Measurements from ENCODE around the gene KITLG. TPM values are rescaled to one million over a fixed set of nuclear protein-coding genes. Genes with fewer than 3 reads are reported as not detected.

Gene KITLG
- total RNA-seq, 4 donors from 2014 or later, result 10.5 to 44.6 (median 29.1) TPM

DNA sequence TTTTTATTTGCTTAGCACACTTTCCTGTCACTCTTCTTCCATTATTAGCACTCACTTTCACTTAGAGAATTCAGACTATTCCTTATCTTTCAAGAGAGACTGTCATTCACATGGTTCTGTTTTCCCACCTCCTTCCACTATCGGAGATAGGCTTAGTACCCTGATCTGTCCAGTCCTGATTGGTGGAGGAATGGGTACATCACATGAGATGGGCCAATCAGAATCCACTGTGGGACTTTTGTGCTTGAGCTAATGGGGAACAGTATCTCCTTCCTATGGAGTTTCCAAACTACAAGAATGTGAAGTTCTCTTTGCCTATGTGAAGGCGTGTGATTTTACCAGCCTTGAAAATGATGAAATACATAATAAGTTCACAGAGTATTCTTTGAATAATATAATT, 4.8 kb upstream of the KITLG start:
- no peak overlapping the region for H3K4me3 ChIP-seq
- intact Hi-C loops (cut with DNase I; ENCODE audit: low total_unique reads) (no loop called here), in situ Hi-C loops (cut with MboI; ENCODE audit: low pct_ligation_motif_present in 1 of 4, low pct_unique_long_range_greater_than_20kb in 1 of 4, low sequenced_read_pairs in 3 of 4) (loop anchor here (25.0 kb wide), 1 partner anchor 402 kb away; no protein-coding TSS in a partner anchor)
- peaks cover 10 to 14% of the 10 kb centered on the region in 2 donors for H3K9me3 ChIP-seq
- H3K36me3 ChIP-seq, result no peaks in the 10 kb centered on the region
- TF ChIP-seq EP300 (IDR thresholded peaks at IDR 0.05; ENCODE audit: low read depth) (no peak), POLR2A (IDR thresholded peaks at IDR 0.05) (no peak), POLR2AphosphoS5 (IDR thresholded peaks at IDR 0.05) (no peak)
- TF ChIP-seq, protein P1, sequence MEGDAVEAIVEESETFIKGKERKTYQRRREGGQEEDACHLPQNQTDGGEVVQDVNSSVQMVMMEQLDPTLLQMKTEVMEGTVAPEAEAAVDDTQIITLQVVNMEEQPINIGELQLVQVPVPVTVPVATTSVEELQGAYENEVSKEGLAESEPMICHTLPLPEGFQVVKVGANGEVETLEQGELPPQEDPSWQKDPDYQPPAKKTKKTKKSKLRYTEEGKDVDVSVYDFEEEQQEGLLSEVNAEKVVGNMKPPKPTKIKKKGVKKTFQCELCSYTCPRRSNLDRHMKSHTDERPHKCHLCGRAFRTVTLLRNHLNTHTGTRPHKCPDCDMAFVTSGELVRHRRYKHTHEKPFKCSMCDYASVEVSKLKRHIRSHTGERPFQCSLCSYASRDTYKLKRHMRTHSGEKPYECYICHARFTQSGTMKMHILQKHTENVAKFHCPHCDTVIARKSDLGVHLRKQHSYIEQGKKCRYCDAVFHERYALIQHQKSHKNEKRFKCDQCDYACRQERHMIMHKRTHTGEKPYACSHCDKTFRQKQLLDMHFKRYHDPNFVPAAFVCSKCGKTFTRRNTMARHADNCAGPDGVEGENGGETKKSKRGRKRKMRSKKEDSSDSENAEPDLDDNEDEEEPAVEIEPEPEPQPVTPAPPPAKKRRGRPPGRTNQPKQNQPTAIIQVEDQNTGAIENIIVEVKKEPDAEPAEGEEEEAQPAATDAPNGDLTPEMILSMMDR (IDR thresholded peaks at IDR 0.05), result no peak
- 92 to 100% methylated on average over 1 to 2 of the region's 2 CpGs for WGBS, 2 donors (ENCODE audit: low coverage in 1 of 2)
- no peaks in the 10 kb centered on the region for H3K27me3 ChIP-seq
- DNase-seq, result no peak
- H3K4me1 ChIP-seq, result peaks cover 0 to 6% (median 2%) of the 10 kb centered on the region in 4 donors
- H3K27ac ChIP-seq, result no peak overlapping the region

DNA sequence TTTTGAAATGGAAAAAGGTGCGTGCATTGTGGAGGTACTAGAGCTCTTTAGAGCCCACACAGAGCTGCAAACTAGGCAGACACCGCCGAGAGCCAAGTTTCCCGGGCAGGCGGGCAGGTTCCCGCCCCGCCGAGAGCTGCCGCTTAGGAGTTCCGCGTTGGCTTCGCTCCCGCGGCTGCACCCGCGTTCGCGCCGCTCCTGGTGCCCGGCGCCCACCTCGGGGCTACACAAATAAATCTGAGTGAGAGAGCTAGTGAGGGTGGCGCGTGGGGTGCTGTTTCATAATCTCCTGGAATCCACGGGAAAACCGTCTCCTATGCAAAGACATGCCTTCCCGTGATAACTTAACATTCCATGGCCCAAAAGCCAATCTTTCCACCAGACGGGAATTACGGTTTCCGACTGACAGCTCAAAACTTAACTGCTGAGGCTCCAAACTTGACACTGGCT, 645 bp downstream of the KITLG start:
- no peak for TF ChIP-seq POLR2A (IDR thresholded peaks at IDR 0.05)
- TF ChIP-seq EP300 (IDR thresholded peaks at IDR 0.05; ENCODE audit: low read depth), result no peak
- no peak for TF ChIP-seq POLR2AphosphoS5 (IDR thresholded peaks at IDR 0.05)
- TF ChIP-seq, protein P1 (IDR thresholded peaks at IDR 0.05), result no peak
- no peaks in the 10 kb centered on the region for H3K27me3 ChIP-seq
- no peaks in the 10 kb centered on the region for H3K9me3 ChIP-seq
- peaks cover 0 to 41% (median 30%) of the 10 kb centered on the region in 4 donors for H3K4me1 ChIP-seq
- in situ Hi-C loops (cut with MboI; ENCODE audit: low pct_ligation_motif_present in 1 of 4, low pct_unique_long_range_greater_than_20kb in 1 of 4, low sequenced_read_pairs in 3 of 4) (loop anchor here (25.0 kb wide), 1 partner anchor 408 kb away; no protein-coding TSS in a partner anchor), intact Hi-C loops (cut with DNase I; ENCODE audit: low total_unique reads) (loop anchor here (10.0 kb wide), 1 partner anchor 435 kb away; the partner anchor contains the start of genes CEP290 and TMTC3)
- 4% methylated on average over 30 of the region's 30 CpGs; no CpG with 5 or more reads in 1 of the 2 donors for WGBS, 2 donors (ENCODE audit: low coverage in 1 of 2)
- H3K27ac ChIP-seq, result peak overlapping the region; percentile 86 to 92 (median 90)
- H3K4me3 ChIP-seq, result peak overlapping the region; percentile 64 to 70 (median 68)
- peak; percentile 56 for DNase-seq
- H3K36me3 ChIP-seq, result no peaks in the 10 kb centered on the region

DNA sequence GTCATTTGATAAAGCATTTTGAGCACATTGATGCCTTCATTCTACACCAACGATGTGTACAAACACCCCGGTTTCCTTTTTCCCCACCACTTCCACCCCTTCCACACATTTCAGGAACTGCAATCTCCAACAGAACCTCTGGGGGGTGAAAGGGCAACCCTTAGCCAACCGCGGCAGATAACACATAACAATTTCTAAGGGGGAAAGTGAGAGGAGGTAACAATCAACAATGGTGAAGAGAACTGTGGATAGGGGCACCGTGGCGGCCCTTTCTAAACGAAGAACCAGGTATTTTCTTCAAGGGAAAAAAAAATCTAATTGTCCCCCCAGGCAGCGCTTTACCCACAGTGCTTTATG, 1.1 kb downstream of the KITLG start:
- in situ Hi-C loops (cut with MboI; ENCODE audit: low pct_ligation_motif_present in 1 of 4, low pct_unique_long_range_greater_than_20kb in 1 of 4, low sequenced_read_pairs in 3 of 4), result loop anchor here (25.0 kb wide), 1 partner anchor 408 kb away; no protein-coding TSS in a partner anchor
- Histone ChIP-seq H3K36me3 (no peaks in the 10 kb centered on the region), H3K4me3 (peak overlapping the region; percentile 64 to 70 (median 68)), H3K27ac (peak overlapping the region; percentile 86 to 92 (median 90)), H3K4me1 (peaks cover 0 to 46% (median 32%) of the 10 kb centered on the region in 4 donors), H3K9me3 (no peaks in the 10 kb centered on the region), H3K27me3 (no peaks in the 10 kb centered on the region)
- 4 to 6% methylated on average over 6 to 8 of the region's 8 CpGs for WGBS, 2 donors (ENCODE audit: low coverage in 1 of 2)
- TF ChIP-seq POLR2AphosphoS5 (IDR thresholded peaks at IDR 0.05) (no peak), EP300 (IDR thresholded peaks at IDR 0.05; ENCODE audit: low read depth) (no peak)
- TF ChIP-seq, protein P1 (IDR thresholded peaks at IDR 0.05), result peak; percentile 50 to 76 (median 66)
- DNase-seq, result peak; percentile 43
- intact Hi-C loops (cut with DNase I; ENCODE audit: low total_unique reads), result loop anchor here (10.0 kb wide), 1 partner anchor 434 kb away; the partner anchor contains the start of genes CEP290 and TMTC3

DNA sequence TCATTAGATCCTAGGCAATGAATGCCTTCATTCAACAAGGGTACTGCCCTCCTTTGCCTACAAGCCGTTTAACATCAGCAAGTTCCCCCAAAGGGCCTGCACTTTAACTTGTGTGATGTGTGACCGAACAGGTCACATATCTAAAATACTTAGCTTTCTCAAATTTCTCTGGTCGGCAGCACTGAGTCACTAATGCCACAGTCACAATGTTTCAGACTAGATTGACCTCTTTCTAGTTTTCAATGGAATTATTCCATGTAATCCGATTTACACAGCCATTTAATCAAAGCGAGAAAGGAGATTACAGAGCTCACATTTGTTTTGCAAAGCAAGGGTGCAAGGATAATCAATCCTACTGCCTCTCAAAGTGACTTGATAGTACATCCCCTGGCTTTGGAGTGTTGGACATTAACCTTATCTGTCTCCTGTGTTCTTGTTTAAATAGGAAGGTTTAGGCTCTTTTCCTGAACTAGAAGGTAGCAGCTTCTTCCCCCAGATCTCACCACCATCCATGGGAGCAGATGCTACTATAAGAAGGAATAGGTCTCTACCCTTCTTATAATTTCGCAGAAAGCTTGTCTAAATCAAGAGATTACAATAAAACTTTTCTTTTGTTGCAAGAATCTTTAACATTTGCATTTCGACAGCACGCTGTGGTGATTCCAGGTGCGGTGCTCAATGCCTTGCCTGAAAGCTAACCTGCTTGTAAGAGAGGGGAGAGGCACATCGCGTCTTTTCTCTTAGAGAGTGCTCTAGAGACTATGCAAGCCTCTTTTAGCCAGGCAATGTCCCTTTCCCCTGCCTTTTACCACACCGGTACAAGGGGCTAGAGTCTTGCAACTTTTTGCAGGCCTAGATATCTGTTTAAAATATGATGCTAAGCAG, 1.8 kb downstream of the KITLG start:
- H3K4me1 ChIP-seq, result peaks cover 0 to 53% (median 33%) of the 10 kb centered on the region in 4 donors
- intact Hi-C loops (cut with DNase I; ENCODE audit: low total_unique reads), result loop anchor here (10.0 kb wide), 1 partner anchor 434 kb away; the partner anchor contains the start of genes CEP290 and TMTC3
- no peaks in the 10 kb centered on the region for H3K36me3 ChIP-seq
- 31 to 32% methylated on average over 9 to 12 of the region's 12 CpGs for WGBS, 2 donors (ENCODE audit: low coverage in 1 of 2)
- peak overlapping the region; percentile 86 to 92 (median 90) for H3K27ac ChIP-seq
- no peak for DNase-seq
- TF ChIP-seq POLR2A (IDR thresholded peaks at IDR 0.05) (no peak), EP300 (IDR thresholded peaks at IDR 0.05; ENCODE audit: low read depth) (no peak), POLR2AphosphoS5 (IDR thresholded peaks at IDR 0.05) (no peak)
- TF ChIP-seq, protein P1 (IDR thresholded peaks at IDR 0.05), result no peak
- in situ Hi-C loops (cut with MboI; ENCODE audit: low pct_ligation_motif_present in 1 of 4, low pct_unique_long_range_greater_than_20kb in 1 of 4, low sequenced_read_pairs in 3 of 4), result loop anchor here (25.0 kb wide), 1 partner anchor 409 kb away; no protein-coding TSS in a partner anchor
- H3K9me3 ChIP-seq, result no peaks in the 10 kb centered on the region
- peak overlapping the region; percentile 64 to 70 (median 68) for H3K4me3 ChIP-seq
- no peaks in the 10 kb centered on the region for H3K27me3 ChIP-seq
